CD4-positive, alpha-beta T cell treated with Interleukin-12 subunit alpha and Interleukin-12 subunit beta, for 1 hour (primary cell): ENCODE data around the gene SGCG.
"Not testable (repeated sequence)": the region's sequence is repeated elsewhere in the genome, so short reads cannot be mapped to it uniquely, and the experiment has no call there.

ENCODE experiments used
- DNase-seq: peaks from one replicate; pipeline ENCODE4 v3.0.0-alpha.2; 2020

Gene SGCG, protein sequence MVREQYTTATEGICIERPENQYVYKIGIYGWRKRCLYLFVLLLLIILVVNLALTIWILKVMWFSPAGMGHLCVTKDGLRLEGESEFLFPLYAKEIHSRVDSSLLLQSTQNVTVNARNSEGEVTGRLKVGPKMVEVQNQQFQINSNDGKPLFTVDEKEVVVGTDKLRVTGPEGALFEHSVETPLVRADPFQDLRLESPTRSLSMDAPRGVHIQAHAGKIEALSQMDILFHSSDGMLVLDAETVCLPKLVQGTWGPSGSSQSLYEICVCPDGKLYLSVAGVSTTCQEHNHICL

DNA sequence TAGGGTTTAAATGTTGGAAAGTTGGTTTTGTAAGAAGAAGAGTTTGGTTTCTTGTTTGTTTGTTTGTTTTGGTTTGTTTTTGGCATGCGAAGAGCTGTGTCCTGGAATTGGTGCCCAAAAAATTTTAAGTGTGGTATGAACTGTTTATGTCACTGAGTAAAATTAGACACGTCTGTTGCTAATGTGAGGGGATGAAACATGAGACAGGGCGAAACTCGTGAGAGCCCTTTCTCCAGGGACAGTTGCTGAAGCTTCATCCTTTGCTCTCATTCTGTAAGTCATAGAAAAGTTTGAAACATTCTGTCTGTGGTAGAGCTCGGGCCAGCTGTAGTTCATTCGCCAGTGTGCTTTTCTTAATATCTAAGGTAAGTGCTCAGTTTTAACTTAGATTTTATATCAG is at the start of gene SGCG:
SGCG (plus strand) TSS at position 269 of the 400 bp plus-strand sequence. CDS start 22,716 bp downstream, outside the sequence.
- DNase-seq: no peak

DNA sequence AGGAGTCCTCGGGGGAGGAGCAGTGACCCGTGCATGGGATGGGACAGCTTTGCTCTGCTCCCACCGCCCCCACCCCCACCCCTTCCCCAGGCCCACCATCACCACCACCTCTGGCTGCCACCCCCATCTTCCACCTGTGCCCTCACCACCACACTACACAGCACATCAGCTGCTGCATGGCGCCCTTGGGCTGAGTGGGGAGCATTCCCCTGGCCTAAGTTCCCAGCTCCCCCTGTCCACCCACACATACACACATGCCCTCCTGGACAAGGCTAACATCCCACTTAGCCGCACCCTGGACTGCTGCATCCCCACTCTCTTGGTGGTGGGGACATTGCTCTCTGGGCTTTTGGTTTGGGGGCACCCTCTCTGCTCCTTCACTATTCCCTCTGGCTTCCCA is 46.2 kb upstream of the SGCG start:
- DNase-seq: no peak

DNA sequence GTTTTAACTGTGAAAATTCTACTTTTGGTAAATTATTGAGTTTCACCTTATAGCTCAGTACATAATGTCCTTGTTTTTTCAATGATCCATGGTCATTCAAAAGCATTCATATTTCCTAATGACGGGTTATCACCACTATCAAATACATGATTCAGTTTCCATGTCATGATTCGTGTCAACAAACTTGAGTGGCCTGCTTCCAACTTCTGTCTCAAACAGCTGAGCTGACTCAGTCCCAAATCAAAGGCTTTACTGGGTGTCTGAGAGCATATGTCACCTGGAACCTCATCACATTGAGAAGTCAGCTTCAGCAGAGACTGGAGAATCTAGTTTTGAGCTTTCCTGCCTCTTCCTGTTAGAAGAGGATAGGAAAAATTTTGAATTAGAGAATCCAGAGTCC is 40.3 kb upstream of the SGCG start:
- no peak for DNase-seq

DNA sequence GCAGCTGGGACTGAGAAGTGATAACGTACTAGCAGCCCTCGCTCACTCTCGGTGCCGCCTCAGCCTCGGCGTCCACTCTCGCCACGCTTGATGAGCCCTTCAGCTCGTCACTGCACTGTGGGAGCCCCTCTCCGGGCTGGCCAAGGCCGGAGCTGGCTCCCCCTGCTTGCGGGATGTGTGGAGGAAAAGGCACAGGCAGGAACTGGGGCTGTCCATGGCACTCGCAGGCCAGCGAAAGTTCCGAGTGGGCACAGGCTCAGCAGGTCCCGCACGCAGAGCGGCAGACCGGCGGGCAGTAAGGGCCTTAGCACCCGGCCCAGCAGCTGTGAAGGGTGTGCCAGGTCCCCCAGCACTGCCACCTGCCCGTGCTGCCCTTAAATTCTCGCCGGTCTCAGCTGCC is 38.8 kb upstream of the SGCG start:
- DNase-seq: no peak

DNA sequence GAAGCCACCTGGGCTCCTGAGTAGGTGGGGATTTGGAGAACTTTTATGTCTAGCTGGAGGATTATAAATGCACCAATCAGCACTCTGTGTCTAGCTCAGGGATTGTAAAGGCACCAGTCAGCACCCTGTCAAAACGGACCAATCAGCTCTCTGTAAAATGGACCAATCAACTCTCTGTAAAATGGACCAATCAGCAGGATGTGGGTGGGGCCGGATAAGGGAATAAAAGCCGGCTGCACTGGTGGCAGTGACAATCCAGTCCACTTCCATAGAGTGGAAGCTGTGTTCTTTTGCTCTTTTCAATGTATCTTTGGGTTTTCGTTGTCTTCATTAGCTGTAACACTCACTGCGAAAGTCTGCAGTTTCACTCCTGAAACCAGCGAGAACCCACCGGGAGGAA is 38.2 kb upstream of the SGCG start:
- not testable (repeated sequence) for DNase-seq

DNA sequence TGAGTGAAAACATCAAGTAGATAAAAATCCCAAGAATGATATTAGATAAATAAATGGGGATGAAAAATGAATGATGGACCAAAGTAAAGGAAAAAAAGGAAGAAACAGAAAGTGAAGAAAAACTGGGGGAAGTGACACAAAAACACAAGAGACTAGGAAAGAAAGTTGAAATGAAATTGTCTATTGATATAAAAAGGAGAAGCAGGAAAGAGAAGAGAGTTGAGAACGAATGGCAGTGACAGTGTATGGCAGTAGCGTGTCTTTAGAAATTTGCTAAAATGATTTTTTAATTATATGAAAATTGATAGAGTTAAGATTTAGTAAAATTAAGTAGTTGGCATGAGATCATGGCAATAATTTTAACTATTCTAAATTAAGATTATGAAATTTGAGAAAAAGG is 36.3 kb upstream of the SGCG start:
- DNase-seq: no peak

DNA sequence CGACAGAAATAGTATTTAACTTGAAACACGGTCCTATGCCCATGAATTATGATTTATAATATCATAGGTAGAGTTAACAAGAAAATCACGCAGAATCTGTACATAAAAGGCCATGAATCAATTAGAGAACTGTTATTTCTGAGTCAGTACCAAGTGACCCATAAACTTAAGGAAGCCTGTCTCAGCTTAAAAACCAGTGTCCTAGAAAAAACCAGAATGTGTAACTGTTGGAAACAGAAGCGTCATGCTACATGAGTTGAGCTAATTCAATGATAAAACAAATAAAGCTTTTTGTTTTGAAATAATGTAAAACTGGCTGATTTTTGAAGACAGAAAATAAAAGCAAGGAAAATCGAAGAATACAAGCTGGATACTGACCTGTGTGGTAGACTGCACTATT is 34.8 kb upstream of the SGCG start:
- no peak for DNase-seq

DNA sequence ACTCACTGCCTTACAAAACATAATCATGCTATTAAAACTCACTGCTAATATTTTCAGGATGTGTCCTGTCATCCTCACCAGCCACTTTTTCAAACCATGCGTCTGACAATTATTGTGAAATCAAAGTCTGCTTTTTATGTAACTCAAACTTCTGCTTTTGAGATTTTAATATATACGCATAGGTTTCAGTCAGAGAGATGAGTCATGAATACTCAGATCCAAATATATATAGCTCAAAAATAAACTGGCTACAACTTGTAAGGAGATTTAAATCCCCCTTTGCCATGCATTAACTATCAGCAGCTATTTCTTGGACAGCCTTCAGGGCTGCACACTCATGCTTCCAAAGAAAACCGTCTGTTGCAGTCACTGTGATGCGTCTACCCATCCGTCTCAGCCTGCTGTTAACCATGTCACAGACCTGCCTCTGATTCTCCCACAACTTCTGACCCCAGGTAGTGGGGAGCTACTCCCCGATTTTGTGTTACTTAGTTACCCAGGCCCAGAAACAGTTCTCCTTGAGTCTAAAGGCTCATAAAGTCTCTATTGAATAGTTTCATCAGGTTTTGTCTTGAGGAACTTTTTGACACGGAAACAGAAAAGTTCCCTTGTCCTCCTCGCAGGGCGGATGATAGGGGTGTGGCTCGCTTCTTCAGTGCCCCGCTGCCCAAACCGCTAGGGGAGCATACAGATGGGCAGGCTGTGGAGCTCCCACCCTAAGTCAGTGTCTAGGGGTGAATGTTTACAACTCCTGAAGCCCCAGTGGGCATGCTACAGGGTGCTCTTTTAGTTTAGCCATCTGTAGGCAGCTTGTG is 33.8 kb upstream of the SGCG start:
- DNase-seq: no peak

DNA sequence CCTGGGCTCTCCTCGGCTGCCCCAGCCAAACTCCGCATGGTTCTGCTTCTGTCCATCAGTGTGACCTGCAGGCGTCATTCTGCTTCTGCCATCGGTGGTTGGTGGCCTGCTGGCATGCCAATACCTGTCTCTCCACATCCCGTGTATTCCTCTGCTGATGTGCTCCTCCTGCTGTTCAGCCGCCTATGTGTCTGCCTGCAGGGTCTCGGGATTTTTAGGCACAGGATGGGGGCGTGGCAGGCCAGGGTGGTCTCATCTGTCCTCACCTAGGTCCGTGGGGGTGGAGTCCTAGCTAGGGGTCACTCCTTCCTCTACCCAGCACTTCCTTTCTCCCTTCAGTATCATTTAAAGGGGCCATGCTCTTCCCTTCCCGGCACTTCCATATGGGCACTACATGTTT is 33.0 kb upstream of the SGCG start:
- no peak for DNase-seq

DNA sequence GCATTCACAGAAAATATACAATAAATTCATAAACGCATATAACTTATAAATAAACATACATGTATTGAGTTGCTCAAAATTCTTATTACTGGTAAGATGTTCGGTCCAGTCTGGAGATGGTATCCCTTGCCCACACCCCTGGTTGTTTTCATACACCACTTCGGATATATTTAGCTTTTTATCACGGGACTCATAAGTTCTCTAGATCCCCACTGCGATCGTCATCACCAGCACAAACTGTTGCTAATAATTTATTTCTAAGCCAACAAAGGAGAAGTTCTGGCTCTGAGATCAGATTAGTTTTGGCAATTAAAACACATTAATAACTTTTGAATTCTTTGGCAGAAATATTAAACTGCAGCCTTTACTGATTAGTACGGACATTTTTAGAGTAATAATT is 23.0 kb upstream of the SGCG start:
- no peak for DNase-seq

DNA sequence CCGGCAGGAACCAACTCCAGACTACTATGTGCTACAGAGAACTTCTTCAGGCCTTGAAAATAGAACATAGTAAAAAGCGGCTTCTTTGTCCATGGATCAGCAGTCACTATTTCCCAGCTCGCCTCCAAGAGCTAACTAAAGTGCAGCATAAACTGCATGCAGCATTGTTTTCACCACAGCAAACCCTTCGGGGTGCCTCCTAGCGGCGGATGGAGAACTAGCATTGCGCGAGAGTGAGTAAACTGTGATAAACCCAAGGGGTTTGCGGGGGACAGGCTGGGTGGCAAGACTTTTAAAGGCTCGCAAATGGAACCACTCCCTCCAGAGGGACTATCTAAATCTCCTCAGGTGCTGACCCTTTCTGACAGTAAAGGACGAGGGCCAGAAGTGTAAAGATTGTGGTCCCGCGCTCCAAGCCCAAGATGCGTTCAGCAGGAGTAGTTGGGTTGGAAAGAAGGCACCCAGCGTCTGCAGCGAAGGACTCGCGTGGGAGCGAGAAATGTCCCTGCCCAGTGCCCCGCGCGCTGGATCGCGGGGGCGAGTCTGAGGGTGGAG is 21.5 kb upstream of the SGCG start:
- no peak for DNase-seq

DNA sequence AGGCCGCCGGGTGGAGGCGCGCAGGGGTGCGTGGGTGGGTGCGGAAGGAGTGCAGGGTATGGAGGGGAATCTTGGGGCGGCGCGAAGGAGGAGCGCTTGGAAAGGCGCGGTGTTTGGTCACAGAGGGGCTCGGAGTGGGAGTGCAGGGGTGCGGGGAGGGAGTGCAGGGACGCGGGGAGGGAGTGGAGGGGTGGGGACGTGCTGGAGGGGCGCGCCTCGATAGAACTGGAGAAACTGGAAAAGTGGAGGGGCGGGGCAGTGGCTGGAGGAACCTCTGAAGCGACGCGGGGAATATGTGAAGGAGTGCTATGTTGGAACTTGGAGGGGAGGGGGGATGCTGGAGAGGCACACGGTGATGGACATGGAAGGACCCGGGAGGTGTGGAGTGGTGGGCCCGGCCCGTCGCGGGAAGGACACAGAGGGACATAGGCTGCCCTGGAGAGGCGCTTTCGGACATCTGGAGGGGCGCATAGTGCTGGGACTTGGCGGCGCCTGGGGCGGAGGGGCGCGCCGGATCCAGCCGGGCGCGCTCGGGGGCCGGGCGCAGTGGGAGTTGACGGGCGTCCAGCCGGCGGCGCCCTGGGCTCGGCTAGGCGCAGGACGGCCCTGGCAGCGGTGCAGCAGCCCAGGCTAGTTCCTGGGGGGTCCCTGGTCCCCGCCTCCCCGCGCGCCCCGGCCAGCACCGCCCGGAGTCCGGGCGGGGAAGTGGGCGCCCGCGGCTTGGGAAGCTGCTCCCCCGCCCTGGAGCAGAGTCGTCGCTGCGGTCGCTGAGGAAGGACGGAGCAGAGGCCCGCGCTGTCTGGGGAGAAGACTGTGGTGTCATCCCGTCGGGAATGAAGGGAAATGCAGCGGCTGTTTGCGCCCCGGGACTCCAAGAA is 20.8 kb upstream of the SGCG start:
- no peak for DNase-seq

DNA sequence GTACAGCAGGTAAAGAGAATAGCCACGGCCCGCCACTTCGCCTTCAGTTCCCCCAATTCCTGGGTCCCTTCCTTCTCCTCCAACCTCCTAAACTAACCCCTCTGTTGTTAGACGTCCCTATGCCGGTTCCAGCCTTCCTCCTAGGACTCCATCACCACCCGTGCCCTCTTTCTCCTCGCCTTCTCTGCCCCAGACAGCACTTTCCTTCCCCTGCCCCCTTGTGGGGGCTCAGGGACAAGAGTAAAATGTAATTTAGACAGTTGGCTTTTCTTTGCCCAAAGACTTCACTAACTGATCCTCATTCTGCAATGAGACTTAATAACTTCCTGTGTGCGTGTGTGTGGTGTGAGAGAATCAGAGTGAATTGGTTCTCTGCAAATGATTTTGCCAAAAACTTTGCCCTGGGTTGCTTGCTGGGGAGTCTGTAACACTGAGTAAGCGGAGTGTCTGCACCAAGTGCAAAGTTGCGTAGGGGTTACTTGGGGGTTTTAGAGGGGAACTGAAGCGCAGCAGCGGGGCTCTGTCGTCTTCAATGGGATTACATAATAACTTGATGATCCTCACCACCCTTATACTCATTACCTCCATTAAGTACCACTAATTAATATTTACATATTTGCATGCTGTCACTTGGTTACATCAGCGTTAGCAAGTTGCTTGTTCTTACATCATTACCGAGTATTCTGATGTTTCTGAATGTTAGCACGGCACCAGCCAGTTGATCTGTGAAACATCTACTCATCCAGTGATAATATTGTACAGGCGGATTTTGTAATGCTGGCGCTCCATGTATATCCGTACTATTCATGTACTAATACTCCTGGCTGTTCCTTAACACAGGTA is 19.9 kb upstream of the SGCG start:
- no peak for DNase-seq

DNA sequence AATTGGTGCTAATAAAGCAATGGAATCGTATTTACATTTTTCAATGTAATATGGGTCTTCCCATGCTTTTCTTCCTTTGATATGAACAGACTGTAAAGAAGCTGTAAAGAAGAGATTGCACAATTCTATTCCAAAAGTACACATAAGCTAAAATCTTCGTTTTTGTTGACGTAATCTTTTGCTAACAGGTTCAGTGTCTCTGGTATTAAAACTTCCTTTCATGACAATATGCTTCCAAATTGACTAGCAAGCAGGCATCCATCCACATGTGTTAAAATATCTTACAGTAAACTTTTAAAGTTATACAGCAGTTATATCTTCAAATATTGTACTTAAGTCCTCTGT is 19.3 kb upstream of the SGCG start:
- no peak for DNase-seq

DNA sequence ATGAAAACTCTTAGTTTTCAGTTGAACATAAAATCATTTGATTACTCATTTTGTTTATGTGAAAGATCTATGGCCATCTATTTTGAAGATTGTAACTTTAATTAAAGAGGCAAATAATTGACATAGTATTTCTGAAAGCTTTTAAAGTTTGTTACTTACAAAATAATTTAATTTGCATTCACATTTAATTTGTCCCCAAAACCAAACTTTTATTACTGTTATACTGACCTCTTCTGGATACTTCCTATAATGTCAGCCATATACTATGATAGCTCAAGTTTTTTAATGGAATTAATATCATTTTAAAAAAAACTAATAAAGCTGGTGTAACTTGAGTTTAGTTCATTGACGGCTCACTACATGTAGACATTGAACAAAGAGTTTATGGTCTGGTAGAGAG is 4.9 kb upstream of the SGCG start:
- DNase-seq: no peak

DNA sequence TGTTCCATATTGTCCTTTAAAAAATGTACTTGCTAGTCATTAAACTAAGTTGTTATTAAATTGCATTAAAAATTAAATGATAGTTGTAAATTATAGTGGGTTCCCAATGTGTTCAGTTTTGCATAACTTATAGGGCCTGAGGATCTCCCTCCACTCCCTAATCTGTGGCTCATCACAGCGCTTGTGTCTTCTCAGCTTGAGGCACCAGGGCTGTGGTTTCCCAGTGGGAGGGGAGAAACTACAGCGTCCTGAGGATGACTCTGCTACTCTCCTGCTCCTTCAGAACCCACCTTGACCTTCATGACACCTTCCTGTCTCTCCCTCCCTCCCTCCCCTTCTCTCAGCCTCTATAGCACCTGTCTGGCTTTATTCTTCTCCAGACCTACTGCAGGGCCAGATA is 1.4 kb downstream of the SGCG start:
- DNase-seq: no peak

DNA sequence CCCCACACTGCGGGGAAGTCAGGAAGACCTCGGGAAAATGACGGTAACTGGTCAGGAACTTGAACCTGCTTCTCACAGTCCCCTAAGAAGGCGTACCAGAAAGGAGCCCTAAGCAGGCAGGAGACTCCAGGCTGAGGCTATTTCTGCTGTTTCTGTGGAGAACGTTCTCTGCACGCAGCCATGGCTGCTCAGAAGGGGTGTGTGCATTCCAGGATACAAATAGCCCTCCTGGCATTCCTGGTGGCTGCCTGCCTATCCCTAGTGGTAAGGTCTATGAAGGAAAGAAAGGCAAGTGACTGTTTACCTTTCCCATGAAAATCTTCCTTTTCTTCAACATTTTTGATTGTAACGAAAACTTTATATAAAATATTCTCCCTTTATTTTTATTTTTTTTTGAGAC is 2.5 kb downstream of the SGCG start:
- DNase-seq: no peak

DNA sequence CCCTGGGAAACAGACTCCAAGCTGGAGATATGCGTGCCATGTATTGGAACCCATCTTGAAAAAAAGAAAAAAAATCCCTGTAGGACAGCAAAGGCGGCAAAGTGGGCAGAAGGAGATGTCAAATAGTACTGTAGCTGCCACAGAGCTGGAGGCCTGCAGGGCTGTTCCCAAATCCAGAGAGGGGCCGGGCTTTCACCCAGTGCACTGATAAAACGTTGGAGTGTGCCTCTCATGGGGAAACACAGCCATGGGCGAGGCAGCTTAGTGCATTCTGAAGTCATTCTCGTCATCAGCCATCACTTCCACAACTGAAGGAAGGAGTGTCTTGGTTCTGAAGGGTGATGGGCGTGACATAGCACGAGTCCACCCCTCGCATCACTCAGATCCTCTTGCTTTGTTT is 4.8 kb downstream of the SGCG start:
- DNase-seq: no peak

DNA sequence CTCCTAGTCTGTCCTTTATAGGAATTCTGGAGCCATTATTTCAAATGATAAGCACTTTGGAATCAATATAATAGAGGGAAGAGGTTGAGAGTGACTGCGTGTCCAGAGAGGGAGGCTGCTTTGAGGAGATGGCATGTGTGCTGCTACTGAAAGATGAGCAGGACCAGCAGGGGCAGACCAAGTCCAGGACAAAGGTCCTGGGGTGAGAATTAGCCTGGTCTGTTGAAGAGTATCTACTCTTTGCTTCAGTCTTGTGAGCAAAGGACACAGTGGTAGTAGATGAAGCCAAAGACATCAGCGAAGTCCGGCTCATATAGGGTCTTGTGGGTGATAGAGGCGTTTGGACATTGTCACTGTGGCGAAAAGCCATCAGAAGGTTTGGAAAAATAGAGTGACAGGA is 21.1 kb downstream of the SGCG start:
- DNase-seq: no peak

DNA sequence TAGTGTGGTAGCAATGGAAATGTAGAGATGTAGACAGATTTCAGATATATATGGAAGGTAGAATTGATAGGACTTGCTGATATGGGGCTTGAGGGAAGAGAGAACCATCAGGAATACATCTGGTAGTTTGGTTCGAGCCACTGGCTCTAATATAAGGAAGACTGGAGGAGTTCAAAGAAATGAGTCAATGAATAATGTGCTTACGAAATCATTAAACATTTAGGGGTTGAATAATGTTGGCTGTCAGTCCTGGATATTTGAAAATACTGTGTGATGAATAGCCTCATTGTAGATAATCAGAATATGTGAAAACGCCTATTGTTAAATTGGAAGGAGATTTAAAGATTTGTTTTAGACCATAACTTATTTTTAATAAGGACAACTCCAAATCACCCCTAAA is 21.6 kb downstream of the SGCG start:
- no peak for DNase-seq

DNA sequence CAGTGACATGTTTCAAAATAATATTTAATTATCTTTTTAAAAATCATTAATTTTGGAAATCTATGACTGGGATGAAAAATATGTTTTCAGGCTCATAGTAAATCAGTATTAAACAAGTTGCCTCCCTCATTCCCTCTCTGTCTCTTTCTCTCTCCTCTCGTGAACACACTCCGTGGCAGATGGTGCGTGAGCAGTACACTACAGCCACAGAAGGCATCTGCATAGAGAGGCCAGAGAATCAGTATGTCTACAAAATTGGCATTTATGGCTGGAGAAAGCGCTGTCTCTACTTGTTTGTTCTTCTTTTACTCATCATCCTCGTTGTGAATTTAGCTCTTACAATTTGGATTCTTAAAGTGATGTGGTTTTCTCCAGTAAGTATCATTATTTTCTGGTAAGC is 22.7 kb downstream of the SGCG start:
- DNase-seq: no peak

DNA sequence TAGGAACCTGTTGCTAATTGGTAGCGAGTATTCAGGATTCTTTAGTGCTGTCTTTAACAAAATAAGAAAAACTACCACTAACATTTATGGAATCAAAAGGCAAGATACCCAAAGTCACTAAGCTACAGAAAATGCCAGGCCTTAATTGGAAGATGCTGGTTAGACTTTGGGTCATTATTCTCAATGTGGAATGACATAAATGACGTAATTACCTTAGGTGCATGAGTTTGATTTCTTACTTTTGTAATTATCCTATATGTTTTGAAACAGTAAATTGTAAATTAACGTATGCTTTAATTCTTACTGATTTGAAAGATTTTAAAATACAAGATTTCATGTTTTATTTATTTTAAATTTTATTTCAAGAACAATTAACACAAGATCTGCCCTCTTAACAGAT is 25.0 kb downstream of the SGCG start:
- no peak for DNase-seq

DNA sequence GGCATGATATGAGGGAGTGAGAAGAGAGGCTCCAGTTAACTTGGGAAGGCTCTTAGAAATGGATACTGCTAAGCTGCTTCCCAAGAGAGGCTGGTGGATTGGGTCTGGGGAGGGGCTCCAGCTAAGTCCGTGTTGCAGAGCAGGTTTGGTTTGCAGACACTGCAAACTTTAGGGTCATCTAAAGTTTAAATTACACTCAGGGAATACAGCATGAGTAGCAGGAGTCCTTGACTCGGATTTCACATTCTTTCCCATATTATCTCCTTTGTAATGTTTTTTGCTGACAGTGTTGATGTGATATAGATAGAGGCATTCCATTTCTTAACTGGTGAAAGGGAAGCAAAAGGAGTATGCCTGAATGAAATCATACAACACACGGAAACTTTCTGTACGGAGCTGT is 31.9 kb downstream of the SGCG start:
- DNase-seq: no peak
